Vagina (tissue), 2 donors: Measurements from ENCODE around the gene GAS7.

Experiments used
- CTCF ChIP-seq, 3 experiments: fragments of 450-650 bp in 2 of 3; fragments of 200-600 bp in 1 of 3; sonication (generic) in 1 of 3; IDR thresholded peaks; one replicate each; pipeline ENCODE4 v1.5.1; 2017 to 2019; ENCODE audit warnings: antibody characterized with exemption in 3 of 3, mild to moderate bottlenecking in 2 of 3, moderate library complexity in 2 of 3
- POLR2A ChIP-seq, 2 donors: fragments of 450-650 bp; IDR thresholded peaks; one replicate each; pipeline ENCODE4 v1.6.1; 2017; ENCODE audit warnings: antibody characterized with exemption in 2 of 2, mild to moderate bottlenecking in 2 of 2, moderate library complexity in 2 of 2
- POLR2AphosphoS5 ChIP-seq, 2 donors: sonication (generic); formaldehyde crosslinking; IDR thresholded peaks; one replicate each; pipeline ENCODE4 v1.9.0; 2017; ENCODE audit warnings: antibody characterized with exemption in 2 of 2, mild to moderate bottlenecking in 2 of 2, low read depth in 1 of 2; ENCODE audit not compliant: insufficient read depth in 1 of 2

- TF ChIP-seq CTCF (IDR thresholded peaks at IDR 0.05): no peak
- TF ChIP-seq POLR2A (IDR thresholded peaks at IDR 0.05): no peak
- no peak for TF ChIP-seq POLR2AphosphoS5 (IDR thresholded peaks at IDR 0.05; ENCODE audit: insufficient read depth in 1 of 2, low read depth in 1 of 2)
These were observed 156.4 kb downstream of the GAS7 start for GRCh38 chr17:10041916-10042588.
